ENCODE data around the gene ALDOA. TPM values are rescaled to one million over a fixed set of nuclear protein-coding genes. Genes with fewer than 3 reads are reported as not detected.

The ALDOA gene
- total and polyA plus RNA-seq, 3 experiments from 2014 or later = 1,157 to 1,909 (median 1,907) TPM

DNA sequence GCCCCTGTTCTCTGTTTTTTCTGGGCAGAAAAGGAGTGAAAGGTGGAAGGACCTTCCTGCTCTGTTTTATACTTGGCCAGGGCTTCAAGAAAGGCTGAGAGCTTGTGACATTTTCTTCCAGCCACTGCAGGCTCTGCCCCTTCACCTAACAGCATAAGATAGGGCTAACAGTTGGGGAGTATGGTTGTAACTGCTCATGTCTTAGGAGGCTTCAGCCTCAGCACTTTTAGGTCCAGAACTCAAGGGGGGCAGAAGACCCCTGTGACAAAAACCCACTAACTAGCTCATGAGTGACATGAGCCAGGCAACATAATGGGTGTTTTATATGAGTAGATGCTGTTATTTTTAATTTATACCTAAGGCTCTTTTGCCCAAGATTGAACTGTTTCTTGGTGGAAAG is 4.9 kb downstream of the ALDOA start:
- Mint-ChIP-seq H3K9me3 (no peaks in the 10 kb centered on the region), H3K4me1 (peaks cover 36 to 52% (median 39%) of the 10 kb centered on the region in 3 donors), H3K36me3 (peaks cover 6 to 67% (median 11%) of the 10 kb centered on the region in 3 donors), H3K27me3 (no peaks in the 10 kb centered on the region), H3K27ac (peak overlapping the region in 3 of 8 donors; percentile 12 to 83 (median 83)), H3K4me3 (peak overlapping the region in 2 of 7 donors; percentile 10 to 47)
- no peak for DNase-seq
- H3K27ac ChIP-seq (ENCODE audit: low read depth, low read length) = no peak overlapping the region
- POLR2A ChIA-PET = interaction anchor here (0.7 to 1.4 kb wide), 4 partner anchors 17 to 675 kb away, joined by 3 to 4 read pairs (median 3); partner anchors contain the start of genes TBX6 and YPEL3
- CTCF ChIA-PET = interaction anchor here (1.8 to 2.0 kb wide), 2 partner anchors 8 to 21 kb away, joined by 4 to 7 read pairs; partner anchors contain the start of gene TBX6
- no peaks in the 10 kb centered on the region for H3K9me3 ChIP-seq (ENCODE audit: low read length)
- peaks cover 42% of the 10 kb centered on the region for H3K4me1 ChIP-seq (ENCODE audit: insufficient read depth, low read length)
- H3K27me3 ChIP-seq (ENCODE audit: insufficient read depth, low read length, poor library complexity, severe bottlenecking) = no peaks in the 10 kb centered on the region
- H3K4me3 ChIP-seq (ENCODE audit: low read length) = no peak overlapping the region
- H3K36me3 ChIP-seq (ENCODE audit: insufficient read depth, low read length) = peaks cover 54% of the 10 kb centered on the region

DNA sequence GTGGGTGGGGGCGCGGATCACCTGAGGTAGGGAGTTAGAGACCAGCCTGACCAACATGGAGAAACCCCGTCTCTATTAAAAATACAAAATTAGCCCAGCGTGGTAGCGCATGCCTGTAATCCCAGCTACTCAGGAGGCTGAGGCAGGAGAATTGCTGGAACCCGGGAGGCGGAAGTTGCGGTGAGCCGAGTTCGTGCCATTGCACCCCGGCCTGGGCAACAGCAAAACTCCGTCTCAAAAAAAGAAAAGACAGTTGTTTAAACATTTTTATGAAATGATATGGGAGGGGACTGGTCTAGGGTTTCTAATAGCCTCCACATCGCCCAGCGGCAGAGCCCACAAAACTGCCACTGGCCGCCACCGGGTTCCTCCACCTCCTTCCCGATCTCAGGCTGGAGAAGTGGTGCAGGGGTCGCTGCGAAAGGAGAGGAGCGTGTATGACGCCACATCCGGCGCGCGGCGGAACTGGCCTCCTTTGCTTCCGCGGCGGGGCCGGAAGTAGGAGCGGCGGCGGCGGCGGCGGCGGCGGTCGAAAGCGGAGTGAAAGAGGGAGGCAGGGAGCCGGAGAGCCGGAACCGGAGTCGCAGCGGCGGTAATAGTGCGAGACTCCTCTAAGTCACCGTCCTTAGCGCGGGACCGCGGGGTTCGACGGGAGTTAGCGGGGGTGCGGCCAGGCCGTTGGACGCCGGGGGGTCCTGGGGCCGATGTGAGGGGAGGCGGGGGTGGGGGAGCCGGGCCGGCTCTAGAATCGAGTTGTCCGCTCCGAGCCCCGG is 10.1 kb downstream of the ALDOA start, which contains the start of gene PPP4C:
TSS of gene PPP4C (plus strand) at position 492 of the 773 bp plus-strand sequence. CDS start 384 bp downstream, outside the sequence.
- H3K27me3 ChIP-seq (ENCODE audit: insufficient read depth, low read length, poor library complexity, severe bottlenecking) = no peaks in the 10 kb centered on the region
- H3K4me3 ChIP-seq (ENCODE audit: low read length) = peak within 1 kb of the TSS; percentile 67
- H3K9me3 ChIP-seq (ENCODE audit: low read length) = no peaks in the 10 kb centered on the region
- DNase-seq = peak; percentile 90 to 93 (median 91)
- Mint-ChIP-seq H3K36me3 (peaks cover 3 to 55% (median 7%) of the 10 kb centered on the region in 3 donors), H3K27ac (peak within 1 kb of the TSS; percentile 92 to 98 (median 96)), H3K9me3 (no peaks in the 10 kb centered on the region), H3K27me3 (peaks cover 0 to 1% of the 10 kb centered on the region in 2 donors), H3K4me1 (peaks cover 33 to 52% (median 50%) of the 10 kb centered on the region in 3 donors), H3K4me3 (peak within 1 kb of the TSS; percentile 89 to 97 (median 92))
- peaks cover 27% of the 10 kb centered on the region for H3K36me3 ChIP-seq (ENCODE audit: insufficient read depth, low read length)
- CTCF ChIA-PET = interaction anchor here (0.9 to 3.3 kb wide), 6 partner anchors 9 to 40 kb away, joined by 3 to 25 read pairs (median 3); partner anchors contain the start of genes ALDOA and TBX6
- peak within 1 kb of the TSS; percentile 83 for H3K27ac ChIP-seq (ENCODE audit: low read depth, low read length)
- POLR2A ChIA-PET = interaction anchor here (0.6 to 7.2 kb wide), 8 partner anchors 9 to 108 kb away, joined by 3 to 50 read pairs (median 4); partner anchors contain the start of genes ALDOA, CORO1A, TBX6 and YPEL3
- H3K4me1 ChIP-seq (ENCODE audit: insufficient read depth, low read length) = peaks cover 32% of the 10 kb centered on the region

DNA sequence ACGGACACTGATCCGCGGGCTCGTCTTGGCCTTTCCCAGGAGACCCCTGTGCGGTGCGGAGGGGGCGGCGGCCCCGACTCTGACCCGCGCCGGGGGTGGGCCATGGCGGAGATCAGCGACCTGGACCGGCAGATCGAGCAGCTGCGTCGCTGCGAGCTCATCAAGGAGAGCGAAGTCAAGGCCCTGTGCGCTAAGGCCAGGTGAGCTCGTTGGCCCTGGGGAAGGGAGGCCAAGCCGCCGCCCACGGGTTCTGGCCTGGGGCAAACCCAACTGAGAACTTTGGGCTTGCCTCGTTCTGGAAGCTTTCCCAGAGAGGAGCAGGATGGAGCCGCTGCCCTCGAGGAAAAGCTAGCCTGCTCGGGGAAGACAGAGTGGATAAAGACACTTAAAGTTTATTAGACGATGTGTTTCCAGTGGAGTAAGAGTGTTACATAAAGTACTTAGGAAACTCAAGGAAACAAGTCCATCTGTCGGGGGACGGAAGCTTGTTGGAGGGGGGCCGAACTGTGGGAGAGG is 10.8 kb downstream of the ALDOA start:
- POLR2A ChIA-PET = interaction anchor here (0.5 to 7.2 kb wide), 8 partner anchors 10 to 107 kb away, joined by 3 to 50 read pairs (median 4); partner anchors contain the start of genes ALDOA, CORO1A, TBX6 and YPEL3
- Mint-ChIP-seq H3K4me1 (peaks cover 33 to 52% (median 50%) of the 10 kb centered on the region in 3 donors), H3K9me3 (no peaks in the 10 kb centered on the region), H3K4me3 (peak overlapping the region; percentile 89 to 97 (median 92)), H3K27ac (peak overlapping the region; percentile 92 to 98 (median 96)), H3K27me3 (peaks cover 0 to 1% of the 10 kb centered on the region in 2 donors), H3K36me3 (peaks cover 3 to 55% (median 7%) of the 10 kb centered on the region in 3 donors)
- no peak for DNase-seq
- Histone ChIP-seq H3K36me3 (ENCODE audit: insufficient read depth, low read length) (peaks cover 30% of the 10 kb centered on the region), H3K27ac (ENCODE audit: low read depth, low read length) (peak overlapping the region; percentile 83), H3K27me3 (ENCODE audit: insufficient read depth, low read length, poor library complexity, severe bottlenecking) (no peaks in the 10 kb centered on the region), H3K9me3 (ENCODE audit: low read length) (no peaks in the 10 kb centered on the region), H3K4me1 (ENCODE audit: insufficient read depth, low read length) (peaks cover 32% of the 10 kb centered on the region), H3K4me3 (ENCODE audit: low read length) (peak overlapping the region; percentile 67)
- CTCF ChIA-PET = interaction anchor here (1.0 to 3.3 kb wide), 2 partner anchors 10 to 16 kb away, joined by 3 to 25 read pairs; partner anchors contain the start of genes ALDOA and TBX6

DNA sequence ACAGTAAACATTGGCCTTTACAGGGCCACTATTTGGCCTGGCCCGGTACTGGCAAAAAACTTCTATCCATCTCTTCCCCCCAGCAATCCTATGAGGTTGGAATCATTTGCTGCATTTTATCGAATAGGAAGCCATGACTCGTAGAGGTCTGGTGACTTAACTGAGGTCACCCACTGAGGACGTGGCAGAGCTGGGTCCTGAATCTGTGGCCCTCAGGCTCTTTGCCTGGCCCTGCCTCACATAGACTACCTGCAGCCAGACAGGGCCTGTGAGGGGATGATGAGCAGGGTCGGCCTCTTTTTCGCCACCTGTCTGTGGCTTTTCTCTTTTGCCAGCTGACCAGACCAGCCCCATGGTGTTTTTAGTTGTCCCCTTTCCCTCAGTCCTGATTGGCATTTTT is 12.1 kb downstream of the ALDOA start:
- no peak for DNase-seq

DNA sequence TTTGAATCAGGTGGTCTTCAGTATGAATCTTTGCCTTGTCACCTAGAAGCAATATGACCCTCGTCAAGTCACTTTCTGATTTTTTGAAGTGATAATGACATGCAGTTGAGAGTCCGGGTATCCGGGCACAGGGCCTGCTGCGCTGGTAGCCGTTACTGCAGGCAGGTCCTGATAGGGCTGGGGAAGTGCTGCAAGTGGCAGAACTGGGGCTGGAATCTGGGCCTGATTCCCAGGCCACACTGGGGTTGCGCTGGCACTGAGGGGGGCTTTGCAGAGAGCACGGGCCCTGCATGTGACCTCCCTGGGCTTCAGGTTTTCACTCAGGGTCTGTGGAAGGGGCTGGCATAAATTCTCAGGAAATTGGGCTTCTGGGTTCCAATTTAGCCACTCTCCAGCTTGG is 13.2 kb downstream of the ALDOA start:
- no peak overlapping the region for H3K27ac ChIP-seq (ENCODE audit: low read depth, low read length)
- no peak for DNase-seq
- no peaks in the 10 kb centered on the region for H3K9me3 ChIP-seq (ENCODE audit: low read length)
- peaks cover 38% of the 10 kb centered on the region for H3K36me3 ChIP-seq (ENCODE audit: insufficient read depth, low read length)
- Mint-ChIP-seq H3K4me3 (no peak overlapping the region), H3K4me1 (peaks cover 33 to 47% (median 46%) of the 10 kb centered on the region in 3 donors), H3K27ac (peak overlapping the region in 2 of 8 donors; percentile 56 to 98), H3K36me3 (peaks cover 0 to 65% (median 15%) of the 10 kb centered on the region in 3 donors), H3K27me3 (peaks cover 0 to 1% of the 10 kb centered on the region in 2 donors), H3K9me3 (no peaks in the 10 kb centered on the region)
- H3K4me1 ChIP-seq (ENCODE audit: insufficient read depth, low read length) = peaks cover 32% of the 10 kb centered on the region
- no peak overlapping the region for H3K4me3 ChIP-seq (ENCODE audit: low read length)
- ChIA-PET POLR2A (interaction anchor here (0.6 to 7.2 kb wide), 2 partner anchors 12 to 21 kb away, joined by 4 to 50 read pairs; partner anchors contain the start of gene ALDOA), CTCF (interaction anchor here (1.3 to 3.3 kb wide), 2 partner anchors 9 to 14 kb away, joined by 4 to 25 read pairs; partner anchors contain the start of gene TBX6)
- H3K27me3 ChIP-seq (ENCODE audit: insufficient read depth, low read length, poor library complexity, severe bottlenecking) = no peaks in the 10 kb centered on the region

More for the DNA sequence above, 12.1 kb downstream of the ALDOA start:
- Histone ChIP-seq H3K4me3 (ENCODE audit: low read length) (no peak overlapping the region), H3K36me3 (ENCODE audit: insufficient read depth, low read length) (peaks cover 27% of the 10 kb centered on the region), H3K4me1 (ENCODE audit: insufficient read depth, low read length) (peaks cover 32% of the 10 kb centered on the region), H3K9me3 (ENCODE audit: low read length) (no peaks in the 10 kb centered on the region), H3K27ac (ENCODE audit: low read depth, low read length) (no peak overlapping the region), H3K27me3 (ENCODE audit: insufficient read depth, low read length, poor library complexity, severe bottlenecking) (no peaks in the 10 kb centered on the region)
- Mint-ChIP-seq H3K27me3 (peaks cover 0 to 1% of the 10 kb centered on the region in 2 donors), H3K36me3 (peaks cover 0 to 55% (median 11%) of the 10 kb centered on the region in 3 donors), H3K9me3 (no peaks in the 10 kb centered on the region), H3K27ac (peak overlapping the region; percentile 73 to 98 (median 94)), H3K4me1 (peaks cover 33 to 47% (median 46%) of the 10 kb centered on the region in 3 donors), H3K4me3 (peak overlapping the region; percentile 89 to 97 (median 92))
- ChIA-PET CTCF (interaction anchor here (1.3 to 3.3 kb wide), 2 partner anchors 8 to 15 kb away, joined by 4 to 25 read pairs; partner anchors contain the start of gene TBX6), POLR2A (interaction anchor here (7.2 kb wide), 1 partner anchor 11 kb away, joined by 50 read pairs; the partner anchor contains the start of gene ALDOA)

DNA sequence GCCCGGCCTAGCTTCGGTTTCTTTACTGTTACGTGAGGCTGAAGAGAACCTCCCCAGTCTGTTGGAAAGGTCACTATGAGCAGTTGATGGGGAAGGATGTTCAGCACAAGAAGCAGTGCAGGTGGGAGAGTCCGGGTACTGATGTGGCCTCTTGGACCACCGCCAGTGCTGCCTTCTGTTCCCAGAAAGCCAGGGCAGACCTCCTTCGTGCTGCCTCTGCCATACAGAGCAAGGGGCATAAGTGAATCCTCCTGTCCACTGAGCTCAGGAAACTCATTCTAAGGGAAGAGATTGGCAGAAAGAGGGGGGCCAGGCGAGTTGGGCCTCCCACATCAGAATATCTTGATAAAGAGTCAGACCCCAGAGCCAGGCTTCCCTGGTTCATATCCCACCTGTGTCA is 13.9 kb downstream of the ALDOA start:
- CTCF ChIA-PET = interaction anchor here (0.9 kb wide), 1 partner anchor 12 kb away, joined by 3 read pairs; the partner anchor contains the start of gene TBX6
- peaks cover 0 to 1% of the 10 kb centered on the region in 2 donors for H3K27me3 Mint-ChIP-seq

DNA sequence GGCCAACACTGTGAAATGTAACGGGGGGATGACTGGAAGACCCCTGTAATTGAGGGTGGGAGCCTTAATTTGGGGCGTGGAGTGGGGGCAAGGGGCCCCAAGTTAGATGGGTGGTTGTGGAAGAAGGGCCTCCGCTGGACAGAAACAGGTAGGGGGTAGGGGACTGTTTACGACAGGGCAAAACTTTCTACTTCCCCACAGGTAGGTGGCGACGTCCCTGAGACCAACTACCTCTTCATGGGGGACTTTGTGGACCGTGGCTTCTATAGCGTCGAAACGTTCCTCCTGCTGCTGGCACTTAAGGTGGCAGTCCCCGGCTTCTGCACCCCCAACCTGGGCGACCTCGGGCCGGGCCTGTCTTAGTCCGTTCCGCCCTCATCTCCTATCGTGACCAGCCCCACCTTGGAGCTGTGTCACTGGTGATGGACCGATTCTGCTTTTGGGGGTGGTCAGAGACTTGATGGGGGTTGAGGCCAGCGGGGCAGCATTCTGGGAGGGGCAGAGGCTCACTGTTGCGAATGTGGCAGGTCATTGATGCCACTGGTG is 17.1 kb downstream of the ALDOA start:
- H3K4me1 ChIP-seq (ENCODE audit: insufficient read depth, low read length) = peaks cover 11% of the 10 kb centered on the region
- peaks cover 44% of the 10 kb centered on the region for H3K36me3 ChIP-seq (ENCODE audit: insufficient read depth, low read length)
- ChIA-PET CTCF (interaction anchor here (1.5 kb wide), 1 partner anchor 9 kb away, joined by 6 read pairs; the partner anchor contains the start of gene TBX6), POLR2A (no interaction called here)
- no peak overlapping the region for H3K27ac ChIP-seq (ENCODE audit: low read depth, low read length)
- peak overlapping the region in 3 of 8 donors; percentile 60 to 75 (median 71) for H3K27ac Mint-ChIP-seq
- no peak overlapping the region for H3K4me3 ChIP-seq (ENCODE audit: low read length)
- H3K9me3 Mint-ChIP-seq = no peaks in the 10 kb centered on the region
- DNase-seq = no peak
- H3K9me3 ChIP-seq (ENCODE audit: low read length) = no peaks in the 10 kb centered on the region
- H3K4me3 Mint-ChIP-seq = peak overlapping the region in 1 of 7 donors; percentile 45
- H3K36me3 Mint-ChIP-seq = peaks cover 0 to 68% (median 15%) of the 10 kb centered on the region in 3 donors
- no peaks in the 10 kb centered on the region for H3K27me3 ChIP-seq (ENCODE audit: insufficient read depth, low read length, poor library complexity, severe bottlenecking)
- peaks cover 13 to 20% (median 19%) of the 10 kb centered on the region in 3 donors for H3K4me1 Mint-ChIP-seq
- no peaks in the 10 kb centered on the region for H3K27me3 Mint-ChIP-seq

More for the DNA sequence above, 13.9 kb downstream of the ALDOA start:
- Mint-ChIP-seq H3K36me3 (peaks cover 0 to 72% (median 15%) of the 10 kb centered on the region in 3 donors), H3K4me3 (peak overlapping the region in 1 of 7 donors; percentile 42), H3K9me3 (no peaks in the 10 kb centered on the region), H3K4me1 (peaks cover 33 to 47% (median 46%) of the 10 kb centered on the region in 3 donors), H3K27ac (peak overlapping the region in 4 of 8 donors; percentile 36 to 88 (median 68))
- H3K9me3 ChIP-seq (ENCODE audit: low read length) = no peaks in the 10 kb centered on the region
- peaks cover 44% of the 10 kb centered on the region for H3K36me3 ChIP-seq (ENCODE audit: insufficient read depth, low read length)
- no peak for DNase-seq
- no peaks in the 10 kb centered on the region for H3K27me3 ChIP-seq (ENCODE audit: insufficient read depth, low read length, poor library complexity, severe bottlenecking)
- POLR2A ChIA-PET = interaction anchor here (7.2 kb wide), 1 partner anchor 13 kb away, joined by 50 read pairs; the partner anchor contains the start of gene ALDOA
- H3K4me3 ChIP-seq (ENCODE audit: low read length) = no peak overlapping the region
- no peak overlapping the region for H3K27ac ChIP-seq (ENCODE audit: low read depth, low read length)
- peaks cover 32% of the 10 kb centered on the region for H3K4me1 ChIP-seq (ENCODE audit: insufficient read depth, low read length)
